Measurements from ENCODE around the gene KAZN. TPM values are rescaled to one million over a fixed set of nuclear protein-coding genes. Genes with fewer than 3 reads are reported as not detected.
A peak's percentile ranks its signal among the peaks of the same experiment; 100 is the strongest.

Gene KAZN
- total and polyA plus RNA-seq, 2 of the 8 experiments (the other 6 are each of a cell fraction or from before 2014, with no cell fraction given), result 3.7 to 11.8 TPM

DNA sequence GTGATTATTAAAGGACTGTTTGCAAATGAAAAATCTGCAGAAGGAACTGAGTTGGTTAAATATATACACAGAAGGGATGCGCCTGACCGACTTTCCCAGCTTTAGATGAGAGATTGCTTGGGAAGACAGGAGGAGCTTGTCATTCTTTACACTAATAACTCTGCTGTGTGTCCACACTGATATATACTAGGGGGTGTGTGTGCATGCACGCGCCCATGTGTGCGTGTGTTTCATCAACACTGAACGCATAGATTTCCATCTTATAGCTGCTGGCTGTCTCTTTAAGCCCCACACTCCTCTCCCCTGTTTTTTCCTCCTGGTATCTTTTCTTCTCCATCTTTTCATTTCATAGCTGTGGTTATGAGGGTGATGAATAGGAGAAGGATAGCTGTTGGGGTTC, 6.9 kb upstream of the KAZN start:
- WGBS, 2 experiments (ENCODE audit: extremely low coverage in 1 of 2, insufficient coverage in 1 of 2, insufficient read length in 1 of 2, insufficient replicate concordance in 2 of 2, low coverage in 1 of 2, low lambda C conversion rate in 2 of 2, missing lambda C conversion rate in 1 of 2), result 91% methylated on average over 6 of the region's 6 CpGs; no CpG with 5 or more reads in 1 of the 2 experiments
- no peak for DNase-seq (ENCODE audit: low read depth in 1 of 2, low spot score in 2 of 2)
- FAIRE-seq, result no peak
- no peak overlapping the region for H3K23ac ChIP-seq (ENCODE audit: insufficient read length)
- H3K18ac ChIP-seq (ENCODE audit: extremely low read depth, low read length), result no peak overlapping the region
- H2BK5ac ChIP-seq (ENCODE audit: low read depth, low read length), result no peak overlapping the region
- H2BK20ac ChIP-seq (ENCODE audit: low read length), result peak overlapping the region; percentile 15; the same call in 1 of the 2 replicates
- H2BK15ac ChIP-seq (ENCODE audit: low read length), result peak overlapping the region; percentile 22; the same call in 1 of the 2 replicates
- no peaks in the 10 kb centered on the region for H3K79me1 ChIP-seq (ENCODE audit: low read depth, low read length)
- H3K56ac ChIP-seq (replicated peaks; ENCODE audit: insufficient read length, low read depth, low read length), result no peak overlapping the region
- H2BK120ac ChIP-seq (replicated peaks; ENCODE audit: low read depth, low read length), result no peak overlapping the region
- ChIA-PET CTCF (ENCODE audit: partially characterized antibody) (interaction anchor here (1.3 to 1.7 kb wide), 2 partner anchors 9 to 125 kb away, joined by 3 to 6 read pairs; no protein-coding TSS in a partner anchor), POLR2A (ENCODE audit: partially characterized antibody) (no interaction called here)
- no peak overlapping the region for H2AFZ ChIP-seq (ENCODE audit: low read length)
- H4K20me1 ChIP-seq (replicated peaks in 1 of 2; ENCODE audit: control insufficient read depth in 1 of 2, insufficient read depth in 2 of 2, low read length in 2 of 2), result no peaks in the 10 kb centered on the region
- no peak overlapping the region for H4K5ac ChIP-seq (ENCODE audit: insufficient read length, low read depth, low read length)
- no peak overlapping the region for H3K4ac ChIP-seq (replicated peaks; ENCODE audit: insufficient read length, low read depth, low read length)
- no peak overlapping the region for H3K14ac ChIP-seq (ENCODE audit: insufficient read length)
- no peak overlapping the region for H4K8ac ChIP-seq (ENCODE audit: extremely low read depth, insufficient read depth, low read length)
- peaks cover 8 to 32% (median 22%) of the 10 kb centered on the region in 4 experiments for H3K4me1 ChIP-seq (replicated peaks in 1 of 4; ENCODE audit: control insufficient read depth in 3 of 4, insufficient read depth in 4 of 4, low read length in 3 of 4)
- no peaks in the 10 kb centered on the region for H3K36me3 ChIP-seq (ENCODE audit: control insufficient read depth in 2 of 4, insufficient read depth in 4 of 4, low read length in 3 of 4)
- H3K9ac ChIP-seq (replicated peaks in 1 of 4; ENCODE audit: extremely low read depth in 1 of 4, low read depth in 3 of 4, low read length in 3 of 4), result no peak overlapping the region
- no peaks in the 10 kb centered on the region for H3K9me3 ChIP-seq (ENCODE audit: insufficient read depth in 2 of 2, low read depth in 1 of 2, low read length in 1 of 2)
- H4K91ac ChIP-seq (replicated peaks; ENCODE audit: insufficient read length, low read length), result no peak overlapping the region
- H2BK12ac ChIP-seq (ENCODE audit: low read depth, low read length), result peak overlapping the region; percentile 89
- no peak overlapping the region for H3K4me2 ChIP-seq (ENCODE audit: insufficient read depth in 1 of 2, low read depth in 2 of 2, low read length in 2 of 2)
- H3K23me2 ChIP-seq (ENCODE audit: low read depth, low read length), result no peaks in the 10 kb centered on the region
- no peaks in the 10 kb centered on the region for H3K79me2 ChIP-seq (ENCODE audit: control insufficient read depth in 1 of 2, insufficient read depth in 2 of 2, low read length in 2 of 2)
- H3K27ac ChIP-seq (ENCODE audit: low read depth, low read length), result no peak overlapping the region
- peaks cover 8 to 18% (median 14%) of the 10 kb centered on the region in 4 experiments; a peak in 6 of 7 replicates for H3K27me3 ChIP-seq (replicated peaks in 1 of 4; ENCODE audit: control insufficient read depth in 3 of 4, extremely low read depth in 1 of 4, insufficient read depth in 3 of 4, low read length in 3 of 4)
- H3K4me3 ChIP-seq (ENCODE audit: extremely low read depth in 1 of 4, insufficient read depth in 2 of 4, low read depth in 3 of 4, low read length in 4 of 4), result no peak overlapping the region
- no peak overlapping the region; the same call in 1 of the 2 replicates for H2AK5ac ChIP-seq (ENCODE audit: low read depth, low read length)
- TF ChIP-seq SP2 (IDR thresholded peaks at IDR 0.05; ENCODE audit: low read length) (no peak), RFX5 (IDR thresholded peaks at IDR 0.05; ENCODE audit: borderline replicate concordance, low read depth, low read length) (no peak), GABPA (IDR thresholded peaks at IDR 0.05; ENCODE audit: borderline replicate concordance, insufficient read depth, low read length) (no peak), RNF2 (IDR thresholded peaks at IDR 0.05; ENCODE audit: borderline replicate concordance, low read depth, low read length, missing control alignments, poor library complexity, severe bottlenecking) (no peak), RBBP5 (IDR thresholded peaks at IDR 0.05; ENCODE audit: borderline replicate concordance, low read depth, low read length) (no peak), KDM1A (IDR thresholded peaks at IDR 0.05; ENCODE audit: borderline replicate concordance, low read length) (no peak), NANOG (IDR thresholded peaks at IDR 0.05; ENCODE audit: insufficient read depth, low read depth, low read length, poor library complexity, severe bottlenecking) (no peak), CREB1 (IDR thresholded peaks at IDR 0.05) (no peak), PHF8 (conservative IDR thresholded peaks at IDR 0.05; ENCODE audit: low read depth, low read length) (no peak), ZNF274 (IDR thresholded peaks at IDR 0.05; ENCODE audit: borderline replicate concordance, extremely low read depth, low read length) (no peak), KDM4A (IDR thresholded peaks at IDR 0.05; ENCODE audit: low read depth, low read length, severe bottlenecking) (no peak), SP1 (IDR thresholded peaks at IDR 0.05; ENCODE audit: low read depth, low read length) (no peak), GTF2F1 (IDR thresholded peaks at IDR 0.05; ENCODE audit: borderline replicate concordance, low read depth, low read length) (no peak), NRF1 (IDR thresholded peaks at IDR 0.05; ENCODE audit: low read depth, low read length) (no peak)
